ENCODE data around the gene AP4S1.
"Not testable (repeated sequence)": the region's sequence is repeated elsewhere in the genome, so short reads cannot be mapped to it uniquely, and the experiment has no call there.

AP4S1 gene

DNA sequence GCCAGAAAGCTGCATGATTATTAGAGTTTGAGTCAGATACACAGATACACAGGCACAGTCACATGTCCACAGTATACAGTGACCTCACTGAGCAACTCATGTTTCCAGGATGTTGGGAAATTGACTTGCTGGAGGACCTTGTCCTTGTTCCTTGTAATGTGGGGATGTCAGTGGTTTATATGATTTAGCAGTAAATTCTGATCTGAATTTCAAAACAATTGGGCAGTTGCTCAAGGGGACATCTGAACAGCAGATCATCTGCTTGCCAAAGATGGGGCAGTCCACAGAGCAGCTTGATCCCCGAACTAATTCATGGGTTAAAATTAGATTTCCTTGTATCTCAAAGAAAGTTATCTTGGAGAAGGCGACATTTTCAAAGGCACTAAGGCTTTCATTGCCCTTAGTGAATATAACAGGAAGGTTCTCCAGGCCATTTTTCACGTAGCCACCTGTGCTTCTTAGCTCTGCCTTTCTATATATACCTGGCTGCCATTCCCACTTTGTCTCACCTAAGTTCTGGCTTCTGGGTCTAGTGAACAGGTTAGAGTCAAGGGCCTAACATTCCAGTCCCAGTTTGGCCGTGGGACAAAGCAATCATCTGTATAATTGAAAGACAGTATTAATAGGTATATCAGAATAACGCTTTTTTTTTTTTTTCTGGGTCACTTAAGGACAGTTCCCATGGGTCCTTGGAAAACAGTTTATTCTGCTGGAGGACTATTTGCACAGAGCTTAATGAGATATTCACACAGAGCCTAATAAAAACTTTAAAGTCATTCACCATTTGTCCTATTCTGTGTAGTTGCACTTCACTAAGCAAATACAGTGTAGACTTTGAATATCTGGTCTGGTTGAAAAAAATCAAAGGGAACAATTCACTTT is 65.7 kb downstream of the AP4S1 start:
- no peak for DNase-seq

DNA sequence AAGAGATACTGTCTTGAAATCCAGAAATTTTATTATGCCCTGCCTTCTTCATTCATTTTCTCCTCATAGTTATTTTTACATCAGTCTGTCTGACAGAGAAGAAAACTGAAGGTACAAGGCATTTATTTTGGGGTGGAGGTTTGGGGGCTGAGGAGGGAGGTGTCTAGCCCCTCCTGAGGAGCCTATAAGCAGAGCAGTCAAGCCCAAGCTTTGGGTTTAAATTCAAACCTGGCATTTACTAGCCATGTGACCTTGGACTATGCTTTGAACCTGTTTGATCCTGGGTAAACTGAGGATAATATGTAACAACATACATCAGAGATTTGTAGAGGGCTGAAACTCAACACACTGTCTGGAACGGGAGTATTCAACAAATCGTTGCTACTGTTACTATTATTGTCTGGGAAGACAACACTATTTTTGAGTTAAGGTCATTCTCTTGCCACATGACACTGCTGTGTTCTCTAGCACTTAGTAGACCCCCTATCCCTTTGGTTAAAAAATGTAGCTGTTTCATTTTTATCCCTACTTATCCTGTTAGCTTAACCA is 66.8 kb downstream of the AP4S1 start:
- DNase-seq = no peak

DNA sequence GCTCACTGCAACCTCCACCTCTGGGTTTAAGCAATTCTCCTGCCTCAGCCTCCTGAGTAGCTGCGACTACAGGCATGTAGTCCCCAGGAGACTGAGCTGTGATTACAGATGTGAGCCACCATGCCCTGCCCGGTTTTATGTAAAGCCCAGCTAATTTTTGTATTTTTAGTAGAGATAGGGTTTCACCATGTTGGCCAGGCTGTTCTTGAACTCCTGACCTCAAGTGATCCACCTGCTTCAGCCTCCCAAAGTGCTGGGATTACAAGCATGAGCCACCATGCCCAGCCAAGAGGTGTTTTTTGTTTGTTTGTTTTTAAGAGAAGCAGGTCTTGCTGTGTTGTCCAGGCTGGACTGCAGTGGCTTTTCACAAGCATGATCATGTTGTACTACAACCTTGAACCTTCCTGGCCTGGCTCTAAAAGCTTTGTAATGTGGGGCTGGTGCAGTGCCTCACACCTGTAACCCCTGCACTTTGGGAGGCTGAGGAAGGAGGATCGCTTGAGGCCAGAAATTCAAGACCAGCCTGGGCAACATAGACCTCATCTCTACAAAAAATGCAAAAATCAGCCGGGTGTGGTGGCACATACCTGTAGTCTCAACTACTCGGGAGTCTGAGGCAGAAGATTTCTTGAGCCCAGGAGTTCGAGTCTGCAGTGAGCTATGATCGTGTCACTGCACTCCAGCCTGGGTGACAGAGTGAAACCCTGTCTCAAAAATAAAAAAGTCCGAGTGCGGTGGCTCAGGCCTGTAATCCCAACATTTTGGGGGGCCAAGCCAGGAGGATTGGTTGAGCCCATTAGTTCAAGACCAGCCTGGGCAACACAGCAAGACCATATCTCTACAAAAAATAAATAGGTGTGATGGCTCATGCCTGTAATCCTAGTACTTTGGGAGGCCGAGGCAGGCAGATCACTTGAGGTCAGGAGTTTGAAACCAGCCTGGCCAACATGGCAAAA is 68.7 kb downstream of the AP4S1 start:
- DNase-seq = not testable (repeated sequence)

DNA sequence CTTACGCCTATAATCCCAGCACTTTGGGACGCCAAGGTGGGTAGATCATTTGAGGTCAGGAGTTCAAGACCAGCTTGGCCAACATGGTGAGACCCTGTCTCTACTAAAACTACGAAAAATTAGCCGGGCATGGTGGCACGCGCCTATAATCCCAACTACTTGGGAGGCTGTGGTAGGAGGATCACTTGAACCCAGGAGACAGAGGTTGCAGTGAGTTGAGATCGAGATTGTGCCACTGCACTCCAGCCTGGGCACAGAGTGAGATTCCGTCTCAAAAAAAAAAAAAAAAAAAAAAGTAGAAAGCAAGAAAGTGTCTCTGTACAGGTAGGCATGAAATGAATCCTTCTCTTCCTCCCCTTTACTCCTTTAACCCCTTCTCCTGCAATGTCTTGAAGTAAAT is 70.4 kb downstream of the AP4S1 start:
- not testable (repeated sequence) for DNase-seq

DNA sequence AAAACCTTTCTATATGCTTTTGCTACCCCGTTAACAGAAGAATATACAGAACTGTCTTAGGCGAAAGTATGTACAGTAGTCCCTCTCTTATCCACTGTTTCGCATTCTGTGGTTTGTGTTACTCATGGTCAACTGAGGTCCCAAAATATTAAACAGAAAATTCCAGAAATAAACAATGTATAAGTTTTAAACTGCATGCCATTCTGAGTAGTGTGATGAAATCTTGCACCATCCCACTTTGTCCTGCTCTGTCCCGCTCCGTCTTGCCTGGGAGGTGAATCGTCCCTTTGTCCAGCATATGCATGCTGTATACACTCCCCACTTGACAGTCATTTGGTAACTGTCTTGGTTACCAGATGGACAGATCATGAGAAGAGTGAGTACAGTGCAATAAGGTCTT is 70.8 kb downstream of the AP4S1 start:
- DNase-seq = no peak

DNA sequence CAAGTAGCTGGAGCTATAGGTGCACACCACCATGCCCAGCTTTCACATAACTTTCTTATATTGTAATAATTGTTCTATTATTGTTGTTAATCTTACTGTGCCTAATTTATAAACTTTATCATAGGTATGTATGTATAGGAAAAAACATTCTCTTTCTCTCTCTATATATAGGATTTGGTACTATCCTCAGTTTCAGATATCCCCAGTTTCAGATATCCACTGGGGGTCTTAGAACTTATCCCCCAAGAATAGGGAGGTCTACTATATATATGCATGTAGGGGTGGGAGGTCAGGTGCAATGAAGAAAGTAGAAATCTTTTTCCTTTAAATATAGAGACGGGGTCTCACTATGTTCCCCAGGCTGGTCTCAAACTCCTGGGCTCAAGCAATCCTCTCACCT is 71.6 kb downstream of the AP4S1 start:
- DNase-seq = no peak

DNA sequence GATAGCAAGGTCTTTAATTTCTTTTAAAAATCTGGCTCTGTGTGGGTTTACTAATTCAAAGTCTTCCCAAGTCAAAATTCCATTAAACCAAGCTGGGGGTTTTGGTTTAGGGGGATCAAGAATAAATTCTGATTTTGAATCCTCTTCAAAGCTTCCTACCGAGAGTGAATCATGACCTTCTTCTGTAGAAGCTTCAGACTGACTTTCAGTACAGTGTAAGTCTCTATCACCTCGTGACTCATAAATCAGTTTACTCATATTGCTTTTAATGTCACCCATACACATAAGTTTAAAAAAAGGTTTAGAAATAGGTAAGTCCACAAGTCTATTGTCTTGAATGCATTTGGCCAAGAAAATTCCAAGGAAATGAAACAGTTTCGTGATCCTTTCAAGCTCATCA is 81.3 kb downstream of the AP4S1 start:
- DNase-seq = no peak

DNA sequence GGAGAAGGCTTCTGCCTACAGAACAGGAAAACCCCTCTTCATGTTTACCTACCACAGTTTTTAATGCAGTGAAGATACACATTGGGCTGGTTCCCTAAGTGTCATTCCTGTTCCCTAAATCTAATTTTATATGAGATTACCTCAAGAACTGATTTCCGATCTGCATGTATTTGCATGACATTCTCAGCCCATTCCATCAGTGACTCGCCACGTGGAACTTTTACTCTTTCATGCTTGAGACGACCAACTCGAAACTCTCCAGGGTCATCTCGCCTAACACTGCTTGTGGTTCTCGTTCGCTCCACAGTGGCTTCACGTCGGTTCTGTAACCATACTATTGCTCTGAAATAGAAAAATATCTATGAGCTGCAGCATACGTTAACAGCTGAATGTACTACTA is 83.8 kb downstream of the AP4S1 start:
- DNase-seq = no peak

DNA sequence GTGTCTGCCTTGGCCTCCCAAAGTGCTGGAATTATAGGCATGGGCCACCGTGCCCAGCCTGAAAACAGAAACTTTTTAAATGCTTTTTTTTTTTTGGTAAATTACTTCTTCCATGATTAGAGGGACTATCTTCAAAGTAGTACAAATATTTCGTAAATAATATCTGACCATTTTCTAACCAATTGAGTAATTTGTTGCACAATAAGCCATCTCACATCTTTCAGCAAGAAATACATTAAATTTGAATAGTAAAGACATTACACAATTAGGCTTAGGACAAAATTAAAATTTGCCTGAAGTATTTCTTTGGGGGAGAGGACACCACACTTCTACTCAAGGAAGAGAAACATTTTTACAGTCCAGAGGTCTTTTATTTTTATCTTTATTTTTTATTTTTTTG is 85.4 kb downstream of the AP4S1 start:
- no peak for DNase-seq

DNA sequence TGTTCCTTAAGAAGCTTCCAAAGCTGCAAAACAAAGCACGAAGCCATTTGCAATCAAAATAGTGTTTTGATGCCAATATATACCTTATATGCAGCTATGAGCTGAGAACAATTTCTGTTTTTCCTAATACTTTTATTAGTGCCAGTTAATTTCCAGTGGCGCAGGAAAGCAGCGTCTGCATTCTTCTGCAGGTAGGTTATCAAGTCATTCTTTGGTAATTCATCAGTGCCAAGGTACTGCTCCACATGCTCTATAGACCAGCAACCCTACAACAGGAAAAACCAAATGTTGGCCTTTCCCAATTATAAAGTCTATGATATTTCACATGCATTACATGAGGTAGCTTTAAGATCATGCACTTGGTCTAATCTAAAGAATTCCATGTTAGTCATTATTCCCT is 88.3 kb downstream of the AP4S1 start:
- no peak for DNase-seq

DNA sequence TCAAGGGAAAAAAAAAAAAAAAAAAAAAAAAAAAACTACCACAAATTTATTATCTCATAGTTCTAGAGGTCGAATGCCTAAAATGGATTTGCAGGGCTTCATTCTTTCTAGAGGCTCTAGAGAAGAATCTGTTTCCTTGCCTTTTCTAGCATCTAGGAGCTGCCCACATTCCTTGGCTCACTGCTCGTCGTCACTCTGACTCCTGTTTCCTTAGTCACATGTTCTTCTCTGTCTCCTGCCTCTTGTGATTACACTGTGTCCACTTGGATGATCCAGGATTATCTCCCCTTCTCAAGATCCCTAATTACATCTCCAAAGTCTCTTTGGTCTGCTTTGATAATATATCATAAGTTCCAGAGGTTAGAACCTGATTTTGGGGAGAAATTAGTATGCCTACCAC is 93.4 kb downstream of the AP4S1 start:
- no peak for DNase-seq

DNA sequence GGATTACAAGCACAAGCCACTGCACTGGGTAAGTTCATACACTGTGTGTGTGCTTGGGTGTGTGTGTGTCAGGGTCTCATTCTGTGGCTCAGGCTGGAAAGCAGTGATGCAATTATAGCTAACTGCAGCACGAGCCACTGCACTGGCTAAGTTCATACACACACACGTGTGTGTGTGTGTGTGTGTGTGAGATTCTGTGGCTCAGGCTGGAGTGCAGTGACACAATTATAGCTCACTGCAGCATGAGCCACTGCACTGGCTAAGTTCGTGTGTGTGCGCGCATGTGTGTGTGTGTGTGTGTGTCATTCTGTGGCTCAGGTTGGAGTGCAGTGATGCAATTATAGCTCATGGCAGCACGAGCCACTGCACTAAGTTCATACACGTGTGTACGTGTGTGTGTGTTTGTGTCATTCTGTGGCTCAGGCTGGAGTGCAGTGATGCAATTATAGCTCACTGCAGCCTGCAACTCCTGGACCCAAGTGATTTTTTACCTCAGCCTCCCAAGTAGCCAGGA is 96.7 kb downstream of the AP4S1 start:
- no peak for DNase-seq

DNA sequence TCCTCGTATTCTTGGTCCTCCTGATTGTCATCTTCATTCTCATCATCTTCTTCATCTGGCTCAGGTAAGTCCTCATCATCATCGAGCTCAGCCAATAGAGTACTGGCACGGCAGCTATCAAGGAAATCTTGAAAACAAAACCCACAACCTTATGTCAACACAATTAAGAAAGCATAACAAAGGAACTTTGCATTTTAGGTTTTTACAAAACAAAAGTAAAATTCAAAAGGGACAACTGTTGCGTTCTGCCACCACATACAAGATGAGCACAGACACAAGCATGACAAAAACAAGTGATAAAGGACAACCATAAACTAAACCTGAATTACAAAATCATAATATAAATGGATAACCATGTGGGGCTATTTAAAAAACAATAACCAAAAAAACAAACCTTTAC is 97.5 kb downstream of the AP4S1 start:
- no peak for DNase-seq

DNA sequence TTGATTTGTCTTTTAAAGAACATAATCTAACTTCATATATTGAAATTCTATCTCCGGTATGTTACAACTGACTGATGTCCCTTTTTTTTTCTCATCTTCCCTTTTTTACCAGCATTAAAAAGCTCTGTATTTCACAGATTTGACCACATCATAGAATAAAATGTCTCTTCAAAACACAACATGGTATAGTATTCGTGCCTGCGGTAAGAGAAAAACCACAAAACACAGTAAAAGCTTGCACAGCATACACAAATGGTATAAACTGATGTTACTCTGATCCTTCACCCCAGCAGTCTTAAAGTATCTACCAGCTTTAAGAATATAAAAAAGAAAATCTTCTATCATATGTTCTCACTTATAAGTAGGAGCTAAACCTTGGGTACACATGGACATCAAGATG is 98.7 kb downstream of the AP4S1 start:
- no peak for DNase-seq

DNA sequence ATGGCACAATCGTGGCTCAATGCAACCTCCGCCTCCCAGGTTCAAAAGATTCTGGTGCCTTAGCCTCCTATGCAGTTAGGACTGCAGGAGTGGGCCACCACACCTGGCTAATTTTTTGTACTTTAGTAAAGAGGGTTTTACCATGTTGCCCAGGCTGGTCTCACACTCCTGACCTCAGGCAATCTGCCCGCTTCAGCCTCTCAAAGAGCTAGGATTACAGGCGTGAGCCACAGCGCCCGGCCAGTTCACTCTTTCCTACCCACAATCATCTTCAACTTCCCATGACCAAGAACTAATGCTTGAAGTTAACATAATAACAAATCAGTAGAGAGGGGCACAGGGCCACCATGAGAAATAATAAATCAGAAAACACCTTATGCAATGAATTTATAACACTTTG is 99.8 kb downstream of the AP4S1 start:
- no peak for DNase-seq

DNA sequence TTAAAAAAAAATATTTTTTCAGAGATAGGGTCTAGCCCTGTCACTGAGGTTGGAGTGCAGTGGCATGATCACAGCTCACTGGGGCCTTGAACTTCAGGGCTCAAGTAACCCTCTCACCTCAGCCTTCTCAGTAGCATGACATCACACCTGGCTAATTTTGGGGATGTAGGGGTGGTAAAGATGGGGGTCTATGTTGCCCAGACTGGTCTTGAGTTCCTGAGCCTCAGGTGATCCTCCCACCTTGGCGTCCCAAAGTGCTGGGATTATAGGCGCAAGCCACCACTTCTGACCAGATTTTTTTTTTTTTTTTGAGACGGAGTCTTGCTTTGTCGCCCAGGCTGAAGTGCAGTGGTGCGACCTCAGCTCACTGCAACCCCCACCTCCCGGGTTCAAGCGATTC is 101.2 kb downstream of the AP4S1 start:
- no peak for DNase-seq

DNA sequence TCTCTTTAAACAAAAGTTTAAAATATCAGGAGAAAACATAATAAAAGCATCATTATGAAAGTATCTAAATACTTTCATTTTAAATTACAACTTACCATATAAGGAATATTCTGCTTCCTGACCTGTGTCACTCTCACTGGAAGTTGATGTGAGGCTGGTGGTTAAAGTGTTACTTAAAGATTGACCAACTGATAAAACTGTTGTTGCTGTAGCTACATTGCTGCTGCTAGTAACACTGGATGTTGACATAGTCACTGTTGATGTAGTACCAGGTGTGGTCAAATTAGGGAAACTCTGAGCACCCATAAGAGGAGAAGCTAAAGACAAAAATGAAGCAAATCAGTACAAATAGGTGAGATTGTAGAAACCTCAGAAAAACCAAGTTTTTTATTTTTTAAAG is 102.2 kb downstream of the AP4S1 start:
- no peak for DNase-seq

DNA sequence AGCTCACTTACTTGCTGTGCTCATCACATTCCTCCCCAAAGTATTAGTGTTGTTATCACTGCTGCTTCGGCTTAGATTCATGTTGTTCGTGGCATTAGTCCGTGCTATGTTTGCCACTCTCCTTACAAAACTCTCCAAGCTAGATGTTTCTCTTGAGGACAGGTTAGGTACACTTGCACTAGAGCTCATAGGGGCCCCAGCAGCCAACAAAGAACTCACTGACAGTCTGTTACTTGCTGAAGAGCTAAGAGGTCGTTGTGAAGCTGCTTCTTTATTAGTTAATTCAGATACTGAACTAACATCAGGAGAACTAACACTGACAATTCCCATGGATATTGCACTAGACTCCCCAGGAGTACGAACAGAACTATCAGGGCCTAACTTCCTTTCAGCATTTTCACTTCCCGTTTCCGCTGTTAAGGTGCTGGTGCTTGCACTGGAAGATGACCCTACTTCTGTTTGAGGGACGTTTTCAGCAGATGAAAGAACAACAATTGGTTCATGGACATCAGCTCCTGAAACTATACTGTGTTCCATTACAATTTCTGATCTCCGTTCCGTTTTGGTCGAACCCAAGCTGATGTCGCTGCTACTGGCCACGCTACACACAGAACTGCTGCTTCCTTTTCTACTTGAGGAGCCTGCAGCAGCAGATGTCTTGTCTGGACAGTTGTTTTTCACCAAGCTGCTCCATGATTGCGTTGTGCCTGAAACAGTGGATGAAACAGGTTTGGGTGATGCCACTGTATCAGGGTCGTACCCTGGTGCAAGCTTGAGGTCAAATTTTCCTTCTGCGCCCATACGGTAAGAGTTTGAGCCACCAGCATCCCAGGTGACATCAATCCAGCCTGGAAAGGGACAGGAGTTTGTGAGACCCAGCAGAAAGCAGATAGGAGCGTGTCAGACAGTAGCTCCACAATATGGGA is 103.4 kb downstream of the AP4S1 start:
- no peak for DNase-seq

DNA sequence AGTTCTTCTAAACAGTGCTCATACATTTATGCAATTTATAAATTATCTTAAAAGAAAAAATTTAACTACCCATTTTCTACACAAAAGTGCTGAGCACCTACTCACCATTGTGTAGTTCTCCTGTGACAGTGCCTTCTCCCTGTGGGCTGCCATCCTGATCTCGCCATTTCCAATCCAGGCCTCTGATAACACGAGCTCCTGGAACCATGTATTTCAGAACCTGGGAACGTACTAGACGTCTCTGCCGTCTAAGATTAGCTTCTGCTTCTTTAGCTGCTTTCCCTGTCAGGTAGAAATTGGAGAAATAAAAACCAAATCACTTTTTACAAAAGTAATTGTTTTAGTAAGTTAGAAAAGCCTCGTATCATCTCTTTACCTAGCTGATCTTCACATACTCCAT is 107.7 kb downstream of the AP4S1 start:
- DNase-seq = no peak

DNA sequence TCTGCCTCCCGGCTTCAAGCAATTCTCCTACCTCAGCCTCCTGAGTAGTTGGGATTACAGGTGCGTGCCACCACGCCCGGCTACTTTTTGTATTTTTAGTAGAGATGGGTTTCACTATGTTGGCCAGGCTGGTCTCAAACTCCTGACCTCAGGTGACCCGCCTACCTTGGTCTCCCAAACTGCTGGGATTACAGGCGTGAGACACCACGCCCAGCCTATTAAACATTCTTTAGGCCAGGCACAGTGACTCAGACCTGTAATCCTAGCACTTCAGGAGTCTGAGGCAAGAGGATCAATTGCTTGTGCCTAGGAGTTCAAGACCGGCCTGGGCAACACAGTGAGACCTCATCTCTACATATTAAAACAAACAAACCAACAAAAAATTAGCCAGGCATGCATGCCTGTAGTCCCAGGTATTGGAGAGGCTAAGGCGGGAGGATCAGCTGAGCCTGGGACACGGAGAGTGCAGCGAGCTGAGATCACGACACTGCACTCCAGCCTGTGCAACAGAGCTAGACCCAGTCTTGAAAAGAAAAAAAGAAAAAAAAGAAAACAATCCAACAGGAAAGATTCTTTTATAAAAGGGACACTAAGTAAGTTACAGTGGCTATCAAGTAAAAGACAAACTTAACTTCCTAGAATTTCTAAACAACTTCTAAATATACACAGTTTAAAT is 111.9 kb downstream of the AP4S1 start:
- no peak for DNase-seq

DNA sequence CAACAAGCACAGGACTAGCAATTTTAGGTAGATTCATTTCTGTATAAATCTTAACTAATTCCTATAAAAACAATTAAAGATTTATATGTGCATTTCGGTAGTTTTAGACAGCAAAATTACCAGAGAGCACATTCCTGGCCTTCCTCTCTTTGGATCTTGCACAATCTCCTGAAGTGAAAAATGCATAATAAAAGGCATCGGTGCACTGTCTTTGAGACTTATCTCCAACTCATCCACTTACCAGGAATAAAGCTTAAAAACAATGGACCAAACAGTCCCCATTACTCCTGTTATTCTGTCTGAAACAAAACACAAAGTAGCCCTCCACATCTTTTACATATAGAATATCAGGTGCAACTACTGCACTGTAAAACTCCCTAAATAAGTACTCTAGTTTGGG is 112.9 kb downstream of the AP4S1 start:
- DNase-seq = no peak
